ENCODE results near the gene S100A10.

- TF ChIP-seq HDGF (IDR thresholded peaks at IDR 0.05; ENCODE audit: borderline replicate concordance) = no peak
- TF ChIP-seq ELF4 (IDR thresholded peaks at IDR 0.05) = no peak
- no peak for TF ChIP-seq LEF1 (IDR thresholded peaks at IDR 0.05; ENCODE audit: borderline replicate concordance)
- TF ChIP-seq FOXA1 (IDR thresholded peaks at IDR 0.05) = no peak
- TF ChIP-seq L3MBTL2 (conservative IDR thresholded peaks at IDR 0.05) = no peak
- TF ChIP-seq CTBP1 (IDR thresholded peaks at IDR 0.05; ENCODE audit: borderline replicate concordance) = no peak
- TF ChIP-seq PKNOX1 (IDR thresholded peaks at IDR 0.05) = no peak
- no peak for TF ChIP-seq SUZ12 (IDR thresholded peaks at IDR 0.05)
- TF ChIP-seq FOXM1 (IDR thresholded peaks at IDR 0.05; ENCODE audit: borderline replicate concordance) = no peak
- no peak for TF ChIP-seq SP1 (IDR thresholded peaks at IDR 0.05)
- no peak for TF ChIP-seq ARNT (IDR thresholded peaks at IDR 0.05)
- TF ChIP-seq BHLHE40 (IDR thresholded peaks at IDR 0.05; ENCODE audit: borderline replicate concordance) = no peak
Measured at GRCh38 chr1:151935894-151936602, 57.6 kb downstream of the S100A10 start.
